HepG2 (cell line): ENCODE data around the gene HP1BP3. TPM values are rescaled to one million over a fixed set of nuclear protein-coding genes. Genes with fewer than 3 reads are reported as not detected.

Experiments
- ARNT ChIP-seq: fragments of 450-650 bp; IDR thresholded peaks from 2 replicates; pipeline ENCODE4 v1.6.1; 2017
- BRF2 ChIP-seq: sonication (generic); formaldehyde crosslinking; IDR thresholded peaks from 2 replicates; pipeline ENCODE4 v1.8.1; 2022; ENCODE audit warnings: mild to moderate bottlenecking, missing genetic modification reagents
- DBP ChIP-seq: sonication (generic); formaldehyde crosslinking; IDR thresholded peaks from 2 replicates; pipeline ENCODE4 v1.4.0; 2020; ENCODE audit warnings: missing genetic modification reagents; ENCODE audit errors: not compliant biosample characterization
- FLYWCH1 ChIP-seq: sonication (generic); formaldehyde crosslinking; IDR thresholded peaks from 2 replicates; pipeline ENCODE4 v1.8.1; 2023; ENCODE audit warnings: mild to moderate bottlenecking, missing genetic modification reagents
- FOXK2 ChIP-seq: fragments of 450-650 bp; IDR thresholded peaks from 2 replicates; pipeline ENCODE4 v1.6.1; 2016
- NFE2 ChIP-seq: sonication (generic); formaldehyde crosslinking; IDR thresholded peaks from 2 replicates; pipeline ENCODE4 v1.4.0; 2020; ENCODE audit warnings: missing genetic modification reagents
- POGZ ChIP-seq: sonication (generic); formaldehyde crosslinking; IDR thresholded peaks from 2 replicates; pipeline ENCODE4 v1.4.0; 2020; ENCODE audit warnings: mild to moderate bottlenecking, missing genetic modification reagents
- TGIF2 ChIP-seq: IDR thresholded peaks from 2 replicates; pipeline ENCODE4 v1.6.1; 2016; ENCODE audit warnings: control low read depth, missing compliant biosample characterization
- TSC22D2 ChIP-seq: sonication (generic); formaldehyde crosslinking; IDR thresholded peaks from 2 replicates; pipeline ENCODE4 v1.5.1; 2020; ENCODE audit warnings: missing genetic modification reagents, mild to moderate bottlenecking, borderline replicate concordance
- ZBTB34 ChIP-seq: sonication (generic); formaldehyde crosslinking; IDR thresholded peaks from 2 replicates; pipeline ENCODE4 v1.8.0; 2022; ENCODE audit warnings: mild to moderate bottlenecking, missing genetic modification reagents
- ZNF10 ChIP-seq: sonication (generic); formaldehyde crosslinking; IDR thresholded peaks from 2 replicates; pipeline ENCODE4 v1.4.0; 2020; ENCODE audit warnings: mild to moderate bottlenecking, low read depth, missing genetic modification reagents, borderline replicate concordance
- ZNF256 ChIP-seq: sonication (generic); formaldehyde crosslinking; conservative IDR thresholded peaks from 2 replicates; pipeline ENCODE4 v1.4.0; 2020; ENCODE audit warnings: missing genetic modification reagents
- ZNF441 ChIP-seq: sonication (generic); formaldehyde crosslinking; IDR thresholded peaks from 2 replicates; pipeline ENCODE4 v1.7.0; 2021; ENCODE audit warnings: missing genetic modification reagents, borderline replicate concordance
- ZNF512B ChIP-seq: sonication (generic); formaldehyde crosslinking; IDR thresholded peaks from 2 replicates; pipeline ENCODE4 v1.5.1; 2020; ENCODE audit warnings: missing genetic modification reagents, mild to moderate bottlenecking, borderline replicate concordance
- ZNF766 ChIP-seq: sonication (generic); formaldehyde crosslinking; IDR thresholded peaks from 2 replicates; pipeline ENCODE4 v1.5.0; 2020; ENCODE audit warnings: missing genetic modification reagents, borderline replicate concordance
- ZNF781 ChIP-seq: sonication (generic); formaldehyde crosslinking; IDR thresholded peaks from 2 replicates; pipeline ENCODE4 v1.5.1; 2020; ENCODE audit warnings: borderline replicate concordance, mild to moderate bottlenecking, missing genetic modification reagents; ENCODE audit errors: not compliant biosample characterization
- polyA plus RNA-seq, 8 experiments: library from polyadenylated mRNA; depleted of rRNA in 3 of 8; stranded (reverse) in 7 of 8; unstranded in 1 of 8; fragments of >200 nt; fragmentation: Illumina TruSeq in 4 of 8; extraction: Trizol in 4 of 8; gene quantifications; 2 replicates each; pipeline versions ENCODE4 v1.2.1 to v1.2.3, GENCODE V29; 2011 to 2016; ENCODE audit warnings: low read depth in 4 of 8, missing spikeins in 1 of 8, mixed read lengths in 1 of 8; ENCODE audit not compliant: insufficient read depth in 1 of 8
- total RNA-seq, 5 experiments: library from RNA; depleted of rRNA; stranded (reverse); fragments of >200 nt; fragmentation: Illumina TruSeq; extraction: Trizol; gene quantifications; 2 replicates each; pipeline ENCODE4 v1.2.3, GENCODE V29; 2016; ENCODE audit warnings: low read depth in 1 of 5
- TF ChIP-seq, protein P1 (sequence below): sonication (generic); formaldehyde crosslinking; IDR thresholded peaks from 2 replicates; pipeline ENCODE4 v1.5.0; 2020; ENCODE audit warnings: mild to moderate bottlenecking, missing genetic modification reagents
- TF ChIP-seq, protein P2 (sequence below): sonication (generic); formaldehyde crosslinking; IDR thresholded peaks from 2 replicates; pipeline ENCODE4 v1.5.0; 2020; ENCODE audit warnings: mild to moderate bottlenecking, missing genetic modification reagents

Gene HP1BP3
- total and polyA plus RNA-seq, 2 of the 13 experiments (the other 11 are each of a cell fraction or from before 2014, with no cell fraction given): 98.5 to 137 TPM

- TF ChIP-seq, protein P1, sequence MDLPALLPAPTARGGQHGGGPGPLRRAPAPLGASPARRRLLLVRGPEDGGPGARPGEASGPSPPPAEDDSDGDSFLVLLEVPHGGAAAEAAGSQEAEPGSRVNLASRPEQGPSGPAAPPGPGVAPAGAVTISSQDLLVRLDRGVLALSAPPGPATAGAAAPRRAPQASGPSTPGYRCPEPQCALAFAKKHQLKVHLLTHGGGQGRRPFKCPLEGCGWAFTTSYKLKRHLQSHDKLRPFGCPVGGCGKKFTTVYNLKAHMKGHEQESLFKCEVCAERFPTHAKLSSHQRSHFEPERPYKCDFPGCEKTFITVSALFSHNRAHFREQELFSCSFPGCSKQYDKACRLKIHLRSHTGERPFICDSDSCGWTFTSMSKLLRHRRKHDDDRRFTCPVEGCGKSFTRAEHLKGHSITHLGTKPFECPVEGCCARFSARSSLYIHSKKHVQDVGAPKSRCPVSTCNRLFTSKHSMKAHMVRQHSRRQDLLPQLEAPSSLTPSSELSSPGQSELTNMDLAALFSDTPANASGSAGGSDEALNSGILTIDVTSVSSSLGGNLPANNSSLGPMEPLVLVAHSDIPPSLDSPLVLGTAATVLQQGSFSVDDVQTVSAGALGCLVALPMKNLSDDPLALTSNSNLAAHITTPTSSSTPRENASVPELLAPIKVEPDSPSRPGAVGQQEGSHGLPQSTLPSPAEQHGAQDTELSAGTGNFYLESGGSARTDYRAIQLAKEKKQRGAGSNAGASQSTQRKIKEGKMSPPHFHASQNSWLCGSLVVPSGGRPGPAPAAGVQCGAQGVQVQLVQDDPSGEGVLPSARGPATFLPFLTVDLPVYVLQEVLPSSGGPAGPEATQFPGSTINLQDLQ: no peak; the same call in 1 of the 2 replicates
- TF ChIP-seq POGZ (CRISPR knock-in tag) (peak; percentile 54; the same call in 1 of the 2 replicates), BRF2 (peak; percentile 47; the same call in 1 of the 2 replicates), ARNT (no peak), TGIF2 (CRISPR knock-in tag) (no peak), DBP (peak; percentile 68), ZNF766 (peak; percentile 85), ZBTB34 (CRISPR knock-in tag) (no peak), FOXK2 (peak; percentile 83), ZNF441 (CRISPR knock-in tag) (no peak; the same call in 1 of the 2 replicates), ZNF256 (CRISPR knock-in tag) (peak; percentile 77; the same call in 1 of the 2 replicates), TSC22D2 (CRISPR knock-in tag) (no peak; the same call in 1 of the 2 replicates), ZNF512B (CRISPR knock-in tag) (no peak), ZNF781 (CRISPR knock-in tag) (no peak), ZNF10 (no peak), FLYWCH1 (CRISPR knock-in tag) (no peak), NFE2 (CRISPR knock-in tag) (no peak)
- TF ChIP-seq, protein P2, sequence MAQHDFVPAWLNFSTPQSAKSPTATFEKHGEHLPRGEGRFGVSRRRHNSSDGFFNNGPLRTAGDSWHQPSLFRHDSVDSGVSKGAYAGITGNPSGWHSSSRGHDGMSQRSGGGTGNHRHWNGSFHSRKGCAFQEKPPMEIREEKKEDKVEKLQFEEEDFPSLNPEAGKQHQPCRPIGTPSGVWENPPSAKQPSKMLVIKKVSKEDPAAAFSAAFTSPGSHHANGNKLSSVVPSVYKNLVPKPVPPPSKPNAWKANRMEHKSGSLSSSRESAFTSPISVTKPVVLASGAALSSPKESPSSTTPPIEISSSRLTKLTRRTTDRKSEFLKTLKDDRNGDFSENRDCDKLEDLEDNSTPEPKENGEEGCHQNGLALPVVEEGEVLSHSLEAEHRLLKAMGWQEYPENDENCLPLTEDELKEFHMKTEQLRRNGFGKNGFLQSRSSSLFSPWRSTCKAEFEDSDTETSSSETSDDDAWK (CRISPR knock-in tag): no peak
These were observed 666 bp downstream of the HP1BP3 start (continued) for GRCh38 chr1:20786253-20787028.
